GM19240 (cell line): ENCODE measurements around the gene CASP6.

ENCODE experiments used
- DNase-seq: peaks from one replicate; pipeline ENCODE4 v3.0.0; 2011; ENCODE audit warnings: low spot score; ENCODE audit not compliant: insufficient read length

The CASP6 gene

GRCh38 chr4:109672169-109672930, 30.9 kb downstream of the CASP6 start:
- no peak for DNase-seq

GRCh38 chr4:109671350-109671749, 31.9 kb downstream of the CASP6 start:
- DNase-seq, result no peak

- DNase-seq, result no peak
Observed at GRCh38 chr4:109665783-109666485, 37.3 kb downstream of the CASP6 start.

- DNase-seq, result no peak
Observed at GRCh38 chr4:109662771-109663170, 40.5 kb downstream of the CASP6 start.

- DNase-seq, result no peak
Observed at GRCh38 chr4:109662116-109662515, 41.1 kb downstream of the CASP6 start.

GRCh38 chr4:109658871-109659410, 44.3 kb downstream of the CASP6 start:
- no peak for DNase-seq

- no peak for DNase-seq
Observed at GRCh38 chr4:109657854-109658418, 45.3 kb downstream of the CASP6 start.

GRCh38 chr4:109655396-109655795, 47.8 kb downstream of the CASP6 start:
- no peak for DNase-seq

- peak; percentile 53 for DNase-seq
Observed at GRCh38 chr4:109649872-109650271, 53.4 kb downstream of the CASP6 start.

- no peak for DNase-seq
Observed at GRCh38 chr4:109648997-109649575, 54.2 kb downstream of the CASP6 start.

GRCh38 chr4:109648266-109648996, 54.8 kb downstream of the CASP6 start:
- DNase-seq, result no peak

- no peak for DNase-seq
Observed at GRCh38 chr4:109645874-109646710, 57.2 kb downstream of the CASP6 start.

- DNase-seq, result no peak
Observed at GRCh38 chr4:109640644-109641043, 62.6 kb downstream of the CASP6 start.
